HFF-Myc (cell line): ENCODE measurements around the gene MTPN.

ENCODE experiments used
- DNase-seq: peaks from one replicate; pipeline ENCODE4 v3.0.0-alpha.2; 2011; ENCODE audit warnings: low read depth; ENCODE audit errors: extremely low read depth
- H3K4me3 ChIP-seq: replicated peaks from 2 replicates; pipeline ENCODE4 v1.5.1; 2011; ENCODE audit warnings: low read depth, mild to moderate bottlenecking, control low read depth, low read length
- CTCF ChIP-seq: IDR thresholded peaks from 2 replicates; pipeline ENCODE4 v1.5.1; 2012; ENCODE audit warnings: mild to moderate bottlenecking, low read depth, low read length, control low read depth; ENCODE audit errors: missing control alignments

Gene MTPN

DNA sequence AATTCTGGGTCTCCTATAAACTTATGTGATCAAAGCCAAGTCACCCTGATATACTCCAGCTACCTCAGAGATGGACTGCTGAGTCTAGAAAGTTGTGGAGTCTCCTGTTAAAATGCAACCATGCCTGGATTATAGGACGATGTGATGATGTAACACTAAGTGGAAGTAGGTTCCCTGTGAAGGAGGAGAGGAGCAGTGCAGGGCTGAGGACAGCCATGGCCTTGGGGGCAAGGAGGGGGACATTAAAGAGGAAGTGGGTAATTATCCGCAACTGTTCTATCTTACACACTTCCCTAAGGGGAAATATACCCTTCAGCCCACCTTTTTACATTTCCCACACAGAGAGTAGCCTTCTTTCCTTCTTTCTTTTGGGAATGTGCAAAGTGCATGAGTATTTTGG lies 63.8 kb downstream of the MTPN start:
- TF ChIP-seq CTCF = no peak
- H3K4me3 ChIP-seq = no peak overlapping the region
- no peak for DNase-seq

DNA sequence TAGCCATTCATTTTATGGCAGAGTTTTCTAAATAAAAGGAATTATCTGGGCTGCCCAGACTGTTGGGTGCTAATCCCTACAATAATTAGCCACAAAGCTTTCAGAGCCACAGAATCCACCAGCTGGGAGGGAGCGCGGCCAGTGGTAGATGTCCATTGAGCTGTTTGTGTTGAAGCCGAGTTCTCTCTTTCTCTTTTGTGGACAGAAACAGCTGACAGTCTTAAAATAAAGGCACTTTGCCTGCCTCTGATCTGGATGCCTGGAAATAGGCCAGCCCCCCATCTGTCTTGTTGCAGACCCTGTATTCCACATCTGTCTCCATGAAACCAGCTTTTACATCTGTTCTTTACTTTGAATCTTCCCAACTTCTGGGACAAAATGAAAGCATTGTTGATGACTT lies 66.1 kb downstream of the MTPN start:
- no peak overlapping the region for H3K4me3 ChIP-seq
- DNase-seq = no peak
- TF ChIP-seq CTCF = no peak

- no peak for TF ChIP-seq CTCF
- DNase-seq = no peak
- H3K4me3 ChIP-seq = no peak overlapping the region
Measured at GRCh38 chr7:135910393-135911036, 66.6 kb downstream of the MTPN start.

- no peak for TF ChIP-seq CTCF
- no peak overlapping the region for H3K4me3 ChIP-seq
- DNase-seq = no peak
Measured at GRCh38 chr7:135905858-135906257, 71.3 kb downstream of the MTPN start.

- no peak overlapping the region for H3K4me3 ChIP-seq
- no peak for TF ChIP-seq CTCF
- DNase-seq = no peak
Measured at GRCh38 chr7:135905355-135905754, 71.8 kb downstream of the MTPN start.

- TF ChIP-seq CTCF = no peak
- H3K4me3 ChIP-seq = no peak overlapping the region
- DNase-seq = no peak
Measured at GRCh38 chr7:135904282-135904681, 72.9 kb downstream of the MTPN start.
